Measurements from ENCODE around the gene ZNF202.

- TF ChIP-seq TAF1 (IDR thresholded peaks at IDR 0.05; ENCODE audit: borderline replicate concordance, low read depth, low read length) (no peak), POLR2A (IDR thresholded peaks at IDR 0.05; ENCODE audit: low read depth, low read length) (no peak)
Measured at GRCh38 chr11:123770712-123771111, 29.3 kb upstream of the ZNF202 start.

All from GM12892 (cell line).